Gastroesophageal sphincter (tissue), 3 donors: ENCODE data around the gene TDRD3.

ENCODE experiments used
- CTCF ChIP-seq, 4 experiments: fragments of 200-600 bp in 2 of 4; fragments of 450-650 bp in 2 of 4; sonication (generic) in 1 of 4; IDR thresholded peaks; one replicate each; pipeline ENCODE4 v1.5.1; 2017 to 2019; ENCODE audit warnings: antibody characterized with exemption in 4 of 4, mild to moderate bottlenecking in 2 of 4, moderate library complexity in 2 of 4
- EP300 ChIP-seq: sonication (generic); formaldehyde crosslinking; IDR thresholded peaks from one replicate; pipeline ENCODE4 v1.6.1; 2017; ENCODE audit warnings: antibody characterized with exemption, mild to moderate bottlenecking
- POLR2A ChIP-seq, 2 donors: fragments of 450-650 bp; IDR thresholded peaks; one replicate each; pipeline ENCODE4 v1.6.1; 2017; ENCODE audit warnings: antibody characterized with exemption in 2 of 2, mild to moderate bottlenecking in 2 of 2, moderate library complexity in 1 of 2
- POLR2AphosphoS5 ChIP-seq: sonication (generic); formaldehyde crosslinking; IDR thresholded peaks from one replicate; pipeline ENCODE4 v1.6.1; 2017; ENCODE audit warnings: antibody characterized with exemption

- TF ChIP-seq CTCF (IDR thresholded peaks at IDR 0.05), result no peak
- no peak for TF ChIP-seq POLR2A (IDR thresholded peaks at IDR 0.05)
- TF ChIP-seq EP300, result no peak
- TF ChIP-seq POLR2AphosphoS5, result no peak
These were observed 12.1 kb upstream of the TDRD3 start for GRCh38 chr13:60384911-60385310.
